CD4-positive, alpha-beta T cell treated with Interferon gamma for 1 hour (primary cell): Measurements from ENCODE around the gene KCNJ5.
A peak's percentile ranks its signal among the peaks of the same experiment; 100 is the strongest.

ENCODE experiments used
- DNase-seq: peaks from one replicate; pipeline ENCODE4 v3.0.0-alpha.2; 2020

The KCNJ5 gene

GRCh38 chr11:128872094-128872493 is 19.1 kb upstream of the KCNJ5 start:
- no peak for DNase-seq

GRCh38 chr11:128872594-128872993 is 18.6 kb upstream of the KCNJ5 start:
- DNase-seq, result no peak

GRCh38 chr11:128874427-128874826 is 16.7 kb upstream of the KCNJ5 start:
- DNase-seq, result no peak

- DNase-seq, result no peak
Observed at GRCh38 chr11:128876133-128876650, 15.0 kb upstream of the KCNJ5 start.

GRCh38 chr11:128877726-128878125 is 13.4 kb upstream of the KCNJ5 start:
- DNase-seq, result no peak

GRCh38 chr11:128878455-128878854 is 12.7 kb upstream of the KCNJ5 start:
- DNase-seq, result no peak

GRCh38 chr11:128879817-128880216 is 11.3 kb upstream of the KCNJ5 start:
- DNase-seq, result no peak

GRCh38 chr11:128881221-128881620 is 9.9 kb upstream of the KCNJ5 start:
- DNase-seq, result no peak

GRCh38 chr11:128882451-128882850 is 8.7 kb upstream of the KCNJ5 start:
- DNase-seq, result no peak

- DNase-seq, result no peak
Observed at GRCh38 chr11:128884054-128884453, 7.1 kb upstream of the KCNJ5 start.

GRCh38 chr11:128884703-128885338 is 6.3 kb upstream of the KCNJ5 start:
- DNase-seq, result peak; percentile 47

GRCh38 chr11:128886406-128887124 is 4.6 kb upstream of the KCNJ5 start:
- no peak for DNase-seq

- no peak for DNase-seq
Observed at GRCh38 chr11:128888034-128888985, 2.8 kb upstream of the KCNJ5 start.

GRCh38 chr11:128889657-128890213 is 1.4 kb upstream of the KCNJ5 start:
- no peak for DNase-seq

- DNase-seq, result no peak
Observed at GRCh38 chr11:128890216-128890542, 977 bp upstream of the KCNJ5 start.

- no peak for DNase-seq
Observed at GRCh38 chr11:128891913-128892398, 800 bp downstream of the KCNJ5 start.

GRCh38 chr11:128892866-128893565 is 1.9 kb downstream of the KCNJ5 start:
- no peak for DNase-seq

GRCh38 chr11:128893578-128894285 is 2.6 kb downstream of the KCNJ5 start:
- no peak for DNase-seq

GRCh38 chr11:128894286-128894681 is 3.1 kb downstream of the KCNJ5 start:
- DNase-seq, result no peak

- no peak for DNase-seq
Observed at GRCh38 chr11:128894685-128895084, 3.5 kb downstream of the KCNJ5 start.

GRCh38 chr11:128895526-128895925 is 4.4 kb downstream of the KCNJ5 start:
- no peak for DNase-seq

- DNase-seq, result no peak
Observed at GRCh38 chr11:128896356-128896755, 5.2 kb downstream of the KCNJ5 start.
